Measurements from ENCODE around the gene TRIM6. TPM values are rescaled to one million over a fixed set of nuclear protein-coding genes. Genes with fewer than 3 reads are reported as not detected.
"Not testable (repeated sequence)": the region's sequence is repeated elsewhere in the genome, so short reads cannot be mapped to it uniquely, and the experiment has no call there.

TRIM6 gene
- polyA plus RNA-seq (2013, experiment 1 of 2; ENCODE audit: insufficient read length): 10.2 TPM
- polyA plus RNA-seq (2013, experiment 2 of 2; ENCODE audit: insufficient read length): 10.8 TPM

GRCh38 chr11:5596607-5597201 is at the start of gene TRIM6:
TRIM6 (plus strand) TSS chr11:5596637; CDS start chr11:5596898, 261 bp downstream.
- DNase-seq: peak; percentile 65

GRCh38 chr11:5547982-5548381 is 48.5 kb upstream of the TRIM6 start:
- no peak for DNase-seq

GRCh38 chr11:5548440-5548839 is 48.0 kb upstream of the TRIM6 start, which contains the start of gene OR52H1:
OR52H1 (minus strand) TSS chr11:5548540; CDS start chr11:5545505, 3,035 bp downstream.
- no peak for DNase-seq

GRCh38 chr11:5550440-5551095 is 45.9 kb upstream of the TRIM6 start:
- peak; percentile 95 for DNase-seq

- peak; percentile 4 for DNase-seq
These were observed 43.1 kb upstream of the TRIM6 start for GRCh38 chr11:5553343-5553742.

GRCh38 chr11:5556596-5557188 is 39.7 kb upstream of the TRIM6 start:
- DNase-seq: no peak

- no peak for DNase-seq
These were observed 38.7 kb upstream of the TRIM6 start for GRCh38 chr11:5557751-5558150.

- DNase-seq: peak; percentile 15
These were observed 32.0 kb upstream of the TRIM6 start for GRCh38 chr11:5564259-5565019.

- DNase-seq: no peak
These were observed 21.8 kb upstream of the TRIM6 start for GRCh38 chr11:5574654-5575053.

GRCh38 chr11:5575152-5575551 is 21.3 kb upstream of the TRIM6 start:
- no peak for DNase-seq

- no peak for DNase-seq
These were observed 19.3 kb upstream of the TRIM6 start for GRCh38 chr11:5577101-5577500.

GRCh38 chr11:5580577-5580976 is 15.9 kb upstream of the TRIM6 start, which contains the start of gene OR52B6:
OR52B6 (plus strand) TSS chr11:5580877; CDS start chr11:5580877, 0 bp downstream.
- DNase-seq: no peak

- DNase-seq: no peak
These were observed 15.4 kb upstream of the TRIM6 start for GRCh38 chr11:5581014-5581413.

GRCh38 chr11:5584458-5584857 is 12.0 kb upstream of the TRIM6 start:
- DNase-seq: not testable (repeated sequence)

- not testable (repeated sequence) for DNase-seq
These were observed 6.5 kb upstream of the TRIM6 start for GRCh38 chr11:5589906-5590305.

GRCh38 chr11:5591613-5592012 is 4.8 kb upstream of the TRIM6 start:
- no peak for DNase-seq

GRCh38 chr11:5592615-5593014 is 3.8 kb upstream of the TRIM6 start:
- no peak for DNase-seq

GRCh38 chr11:5593146-5593545 is 3.3 kb upstream of the TRIM6 start:
- no peak for DNase-seq

GRCh38 chr11:5597953-5598352 is 1.5 kb downstream of the TRIM6 start:
- DNase-seq: no peak

- DNase-seq: peak; percentile 77
These were observed 4.0 kb downstream of the TRIM6 start for GRCh38 chr11:5600374-5600851.

- DNase-seq: peak; percentile 41
These were observed 6.4 kb downstream of the TRIM6 start for GRCh38 chr11:5602791-5603190.

GRCh38 chr11:5603326-5603725 is 6.9 kb downstream of the TRIM6 start:
- no peak for DNase-seq

- DNase-seq: no peak
These were observed 8.5 kb downstream of the TRIM6 start for GRCh38 chr11:5604896-5605295.

Measured in fibroblast of skin of abdomen (primary cell).